Stimulated activated naive CD4-positive, alpha-beta T cell treated with Interleukin-2 at 50 U/mL for 16 hours (primary cell): ENCODE data around the gene SASH1.

Experiments
- DNase-seq: peaks from one replicate; lab custom pipeline; 2025; lab: John Stamatoyannopoulos, UW

SASH1 gene

GRCh38 chr6:148342350-148343046 is at the start of gene SASH1:
Gene SASH1 (plus strand): TSS chr6:148342838. CDS start chr6:148343068, 230 bp downstream.
- no peak for DNase-seq

DNA sequence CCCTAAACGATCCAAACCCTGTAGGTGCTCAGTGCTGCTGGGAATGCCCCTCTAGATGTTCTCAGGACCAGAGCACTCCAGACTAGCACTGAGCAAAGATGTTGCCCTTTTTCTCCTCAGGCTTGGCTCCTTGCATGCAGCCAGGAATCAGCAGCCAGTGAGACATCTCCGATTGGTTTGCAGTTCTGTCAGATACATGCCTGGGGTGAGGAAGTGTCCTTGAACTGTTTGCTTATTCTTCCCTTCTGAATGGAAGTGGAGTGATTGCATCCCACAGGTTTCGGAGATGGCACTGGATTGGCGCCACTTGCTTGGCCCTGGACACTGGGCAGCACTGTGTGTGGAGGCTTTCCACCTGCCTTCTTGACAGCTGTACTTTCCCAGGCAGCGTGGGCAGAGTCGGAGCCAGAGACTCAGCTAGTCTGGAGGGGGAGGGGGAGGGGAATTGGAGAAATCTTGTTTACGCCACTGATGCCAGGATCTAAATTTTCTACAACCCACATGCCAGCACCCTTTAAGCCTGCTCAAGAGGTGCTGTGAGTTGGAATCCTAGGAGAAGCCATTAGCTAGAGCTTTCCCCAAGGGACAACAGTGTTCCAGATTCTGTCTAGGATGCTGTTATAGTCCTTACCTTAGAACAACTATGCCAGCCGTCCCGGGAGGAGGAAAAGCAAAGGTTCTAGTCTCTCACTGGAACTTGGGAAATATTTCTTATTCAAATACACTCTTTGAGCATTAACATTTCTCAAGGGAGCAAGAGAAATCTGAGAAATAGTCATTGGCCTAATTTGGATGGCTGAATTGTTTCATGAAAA is 49.2 kb upstream of the SASH1 start:
- DNase-seq, result no peak

DNA sequence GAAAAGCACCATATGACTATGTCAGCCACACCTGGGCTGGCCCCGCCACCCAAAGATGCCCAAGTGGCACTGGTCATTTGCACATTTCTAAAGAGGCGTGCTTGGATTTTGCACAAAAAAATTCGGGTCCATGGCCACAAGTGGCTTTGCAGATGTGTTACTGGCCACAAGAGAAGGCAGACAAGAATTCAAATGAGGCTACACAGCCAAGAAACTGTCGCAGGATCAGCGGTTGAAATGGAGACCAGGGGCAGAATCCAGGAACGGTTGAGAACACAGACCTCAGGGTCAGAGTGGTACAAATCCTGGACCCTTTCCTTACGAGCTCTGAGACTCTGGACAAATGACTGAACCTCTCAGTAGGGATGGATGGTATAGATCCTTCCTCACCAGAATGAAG is 48.6 kb upstream of the SASH1 start:
- DNase-seq, result no peak

- no peak for DNase-seq
Observed at GRCh38 chr6:148295261-148295887, 47.3 kb upstream of the SASH1 start.

- DNase-seq, result no peak
Observed at GRCh38 chr6:148296771-148297170, 45.9 kb upstream of the SASH1 start.

- DNase-seq, result no peak
Observed at GRCh38 chr6:148298683-148299082, 44.0 kb upstream of the SASH1 start.

DNA sequence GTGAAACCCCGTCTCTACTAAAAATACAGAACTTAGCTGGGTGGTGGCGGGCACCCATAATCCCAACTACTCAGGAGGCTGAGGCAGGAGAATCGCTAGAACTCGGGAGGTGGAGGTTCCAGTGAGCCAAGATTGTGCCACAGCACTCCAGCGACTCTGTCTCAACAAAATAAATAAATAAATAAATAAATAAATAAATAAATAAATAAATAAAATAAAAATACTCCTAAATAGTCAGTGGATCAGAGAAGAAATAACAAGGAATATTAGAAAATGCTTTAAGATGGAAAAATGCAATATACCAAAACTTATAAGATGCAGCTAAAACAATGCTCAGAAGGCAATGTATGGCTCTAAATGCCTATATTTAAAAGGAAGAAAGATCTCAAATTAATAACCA is 39.0 kb upstream of the SASH1 start:
- DNase-seq, result no peak

DNA sequence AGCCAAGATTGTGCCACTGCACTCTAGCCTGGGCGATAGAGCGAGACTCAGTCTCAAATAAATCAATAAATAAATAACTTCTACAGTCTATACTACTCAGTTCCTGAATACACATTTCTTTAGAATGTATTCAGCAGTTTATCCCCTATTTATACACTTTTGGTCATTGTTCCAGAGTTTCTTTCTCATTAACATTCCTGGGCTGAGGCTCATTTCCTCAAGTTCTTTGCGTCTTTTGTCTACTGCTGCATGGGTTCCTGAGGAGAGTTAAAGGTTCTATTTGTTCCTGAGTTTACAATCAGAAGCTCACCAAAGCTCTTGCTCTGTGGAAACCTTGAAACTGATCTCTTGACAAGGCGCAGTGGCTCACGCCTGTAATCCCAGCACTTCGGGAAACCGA is 37.7 kb upstream of the SASH1 start:
- no peak for DNase-seq

- DNase-seq, result no peak
Observed at GRCh38 chr6:148306286-148306685, 36.4 kb upstream of the SASH1 start.

DNA sequence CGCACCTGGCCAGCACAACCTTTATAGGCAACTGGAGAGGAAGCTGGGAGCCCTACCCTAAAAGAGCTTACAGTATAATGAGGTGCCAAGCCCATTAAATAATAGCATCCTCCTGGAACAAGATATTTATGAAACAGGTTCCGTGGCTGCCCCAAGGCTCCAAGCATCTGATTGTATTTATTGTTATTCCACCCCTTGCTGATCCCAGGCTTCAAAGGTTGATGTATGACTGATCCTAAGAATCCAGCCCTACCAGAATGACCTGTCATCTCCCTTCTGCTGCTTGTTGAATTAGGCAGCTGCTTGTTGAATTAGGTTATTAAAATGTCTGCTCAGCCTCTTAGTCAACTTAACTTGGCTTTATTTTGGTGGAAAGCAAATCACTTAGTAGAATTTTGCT is 35.2 kb upstream of the SASH1 start:
- no peak for DNase-seq

DNA sequence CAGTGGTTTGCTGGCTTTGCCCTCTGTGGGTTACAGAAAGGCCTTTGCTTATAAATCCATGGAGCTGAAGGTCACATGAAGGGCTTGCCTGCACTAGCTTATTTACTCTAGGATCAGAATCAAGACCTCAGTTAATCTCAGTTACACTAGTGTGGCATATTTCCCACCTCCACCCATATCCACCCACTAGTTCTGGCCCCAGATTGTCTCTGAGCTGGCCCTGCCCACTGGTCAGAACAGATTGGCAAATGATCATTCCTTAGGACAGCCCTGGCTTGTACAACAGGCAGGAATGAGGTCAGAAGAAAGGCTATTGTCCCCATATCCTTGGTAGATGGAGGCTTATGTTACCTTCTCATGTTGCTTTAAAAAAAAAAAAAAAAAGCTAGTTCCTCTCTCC is 33.3 kb upstream of the SASH1 start:
- DNase-seq, result no peak

DNA sequence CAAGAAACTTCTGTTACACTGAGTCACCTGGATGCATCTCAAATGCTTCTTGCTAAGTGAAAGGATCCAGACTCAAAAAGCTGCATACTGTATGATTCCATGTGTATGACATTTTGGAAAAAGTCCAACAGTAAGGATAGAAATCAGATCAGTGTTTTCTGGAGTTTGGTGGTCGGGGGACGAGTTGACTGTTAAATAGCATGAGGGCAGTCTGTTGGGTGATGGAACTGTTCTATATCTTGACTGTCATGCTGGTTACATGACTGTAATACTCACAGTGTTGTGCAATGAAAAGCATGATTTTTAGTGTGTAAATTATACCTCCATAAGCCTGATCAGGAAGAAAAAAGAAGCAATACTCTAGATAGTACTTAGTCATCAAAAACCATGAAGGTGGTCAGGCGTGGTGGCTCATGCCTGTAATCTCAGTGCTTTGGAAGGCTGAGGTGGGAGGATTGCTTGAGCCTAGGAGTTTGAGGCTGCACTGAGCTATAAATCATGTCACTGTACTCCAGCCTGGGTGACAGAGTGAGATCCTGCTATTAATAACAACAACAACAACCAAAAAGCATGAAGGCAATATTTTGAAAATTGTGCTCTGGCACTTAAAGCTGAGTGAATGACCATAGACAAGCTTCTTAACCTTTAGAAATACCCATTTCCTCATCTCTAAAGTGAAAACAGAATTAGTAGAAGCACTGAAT is 30.5 kb upstream of the SASH1 start:
- no peak for DNase-seq

DNA sequence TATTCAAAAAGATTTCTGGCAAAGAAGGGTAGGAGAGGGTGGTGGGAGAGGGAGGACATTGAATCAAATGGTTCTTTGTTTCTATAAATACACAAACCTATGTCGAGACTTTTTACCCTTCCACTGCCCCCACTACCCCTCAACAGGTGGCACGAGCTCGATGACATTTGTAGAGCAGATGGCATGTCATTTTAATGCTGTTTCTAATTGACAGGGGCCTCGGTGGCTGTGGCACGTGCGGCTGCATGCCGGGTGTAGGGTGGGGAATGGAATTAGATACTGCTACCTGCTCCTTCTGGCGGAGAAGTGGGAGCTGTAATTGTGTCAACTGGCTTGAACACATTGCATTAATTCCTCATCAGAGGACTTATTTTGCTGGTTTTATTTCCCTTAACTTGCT is 29.1 kb upstream of the SASH1 start:
- DNase-seq, result no peak

DNA sequence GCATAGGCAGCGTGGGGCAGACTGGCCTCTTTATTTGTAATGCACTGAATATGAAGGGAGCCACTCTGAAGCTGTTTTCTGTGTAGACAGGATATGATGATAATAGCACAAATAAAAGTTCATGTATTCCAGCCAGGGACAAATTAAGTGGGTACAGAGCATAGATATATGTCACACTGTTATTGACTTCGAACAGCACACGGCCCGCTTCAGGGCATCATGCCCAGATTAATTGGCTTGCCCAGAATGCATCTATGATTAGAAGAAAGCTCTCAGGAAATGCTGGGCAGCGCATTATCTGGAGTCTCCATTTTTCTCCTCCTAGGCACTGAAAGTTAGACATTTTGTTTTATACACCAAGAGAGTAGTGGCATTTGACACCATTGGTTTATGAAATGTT is 26.3 kb upstream of the SASH1 start:
- DNase-seq, result no peak

DNA sequence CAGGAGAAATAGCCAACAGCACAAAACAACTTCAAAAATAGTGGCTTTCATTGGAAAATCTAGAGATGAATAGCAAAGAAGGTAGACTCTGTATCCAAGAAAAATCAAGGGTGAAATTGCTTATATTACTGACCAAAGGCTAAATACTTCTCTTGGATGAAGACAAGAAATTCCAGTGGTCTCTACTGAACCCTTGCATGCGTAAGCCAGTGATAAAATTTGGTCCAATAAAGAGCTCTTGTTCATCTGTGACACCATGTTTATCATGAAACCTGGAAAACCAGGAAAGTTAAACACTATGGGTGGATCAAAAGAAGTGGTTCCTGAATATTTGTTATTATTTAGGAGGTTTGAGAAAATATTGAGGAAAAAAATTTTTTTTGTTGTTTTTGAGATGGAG is 25.6 kb upstream of the SASH1 start:
- DNase-seq, result no peak

DNA sequence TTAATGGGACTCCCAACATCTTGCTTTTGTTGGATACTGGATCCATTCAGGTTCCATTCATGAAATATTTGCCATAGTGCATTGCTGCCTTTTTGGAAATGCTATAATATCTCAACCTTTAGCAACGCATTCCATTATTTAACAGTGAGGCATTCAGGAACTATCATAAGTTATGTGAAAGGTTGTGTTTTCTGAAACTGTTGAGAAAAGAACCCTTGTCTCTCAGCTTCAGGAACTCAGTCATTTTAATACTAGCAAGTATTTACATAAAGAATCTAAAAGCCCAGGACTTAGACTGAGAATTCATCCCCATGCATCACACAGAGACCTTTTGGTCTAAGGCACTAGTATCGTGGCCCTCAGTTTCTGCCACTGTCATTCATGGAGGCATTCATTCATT is 24.9 kb upstream of the SASH1 start:
- DNase-seq, result no peak

GRCh38 chr6:148322704-148323103 is 19.9 kb upstream of the SASH1 start:
- no peak for DNase-seq

- DNase-seq, result no peak
Observed at GRCh38 chr6:148323344-148323743, 19.3 kb upstream of the SASH1 start.

- DNase-seq, result no peak
Observed at GRCh38 chr6:148324297-148324985, 18.2 kb upstream of the SASH1 start.

DNA sequence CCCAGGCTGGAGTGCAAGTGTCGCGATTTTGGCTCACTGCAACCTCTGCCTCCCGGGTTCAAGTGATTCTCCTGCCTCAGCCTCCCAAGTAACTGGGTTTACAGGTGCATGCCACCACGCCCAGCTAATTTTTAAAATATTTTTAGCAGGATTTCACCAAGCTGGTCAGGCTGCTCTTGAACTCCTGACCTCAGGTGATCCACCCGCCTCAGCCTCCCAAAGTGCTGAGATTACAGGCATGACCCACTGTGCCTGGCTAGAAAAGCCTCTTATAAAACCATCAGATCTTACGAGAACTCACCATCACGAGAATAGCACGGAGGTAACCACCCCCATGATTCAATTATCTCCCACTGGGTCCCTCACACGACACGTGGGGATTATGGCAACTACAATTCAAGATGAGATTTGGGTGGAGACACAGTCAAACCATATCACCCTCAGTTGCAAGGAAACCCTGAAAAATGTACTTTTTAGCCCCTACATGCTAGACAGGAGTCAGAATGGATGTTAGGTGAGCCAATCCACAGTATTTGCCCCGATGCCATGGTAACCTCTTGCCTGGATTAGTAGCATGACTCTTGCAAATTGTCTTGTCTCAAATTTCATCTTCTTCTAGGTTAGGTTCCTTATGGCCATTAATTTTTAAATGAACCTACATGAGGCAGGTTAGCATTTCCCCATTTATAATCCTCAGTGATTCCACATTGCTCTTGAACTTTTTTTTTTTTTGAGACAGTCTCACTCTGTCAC is 17.1 kb upstream of the SASH1 start:
- no peak for DNase-seq

GRCh38 chr6:148328876-148329555 is 13.6 kb upstream of the SASH1 start:
- no peak for DNase-seq
